ENCODE data around the gene POSTN.

DNA sequence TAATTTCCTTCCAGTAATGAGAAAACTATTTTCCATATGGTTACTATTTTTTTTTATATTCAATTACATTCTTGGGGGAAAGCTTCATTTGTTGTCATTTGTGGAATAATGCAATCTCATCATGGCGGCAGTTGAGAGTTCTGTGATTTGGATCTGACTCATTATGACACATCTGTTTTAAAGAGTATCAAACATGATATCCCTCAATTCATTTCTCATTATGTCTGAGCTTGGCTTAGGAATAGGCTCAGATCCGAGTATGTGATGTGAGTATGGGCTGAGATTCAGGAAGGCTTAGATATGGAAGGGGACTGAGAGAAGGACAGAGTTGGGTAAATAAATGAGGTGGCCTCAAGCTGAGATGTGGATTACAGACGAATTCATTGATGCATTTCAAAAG, 64.4 kb downstream of the POSTN start:
- TF ChIP-seq, protein P1, sequence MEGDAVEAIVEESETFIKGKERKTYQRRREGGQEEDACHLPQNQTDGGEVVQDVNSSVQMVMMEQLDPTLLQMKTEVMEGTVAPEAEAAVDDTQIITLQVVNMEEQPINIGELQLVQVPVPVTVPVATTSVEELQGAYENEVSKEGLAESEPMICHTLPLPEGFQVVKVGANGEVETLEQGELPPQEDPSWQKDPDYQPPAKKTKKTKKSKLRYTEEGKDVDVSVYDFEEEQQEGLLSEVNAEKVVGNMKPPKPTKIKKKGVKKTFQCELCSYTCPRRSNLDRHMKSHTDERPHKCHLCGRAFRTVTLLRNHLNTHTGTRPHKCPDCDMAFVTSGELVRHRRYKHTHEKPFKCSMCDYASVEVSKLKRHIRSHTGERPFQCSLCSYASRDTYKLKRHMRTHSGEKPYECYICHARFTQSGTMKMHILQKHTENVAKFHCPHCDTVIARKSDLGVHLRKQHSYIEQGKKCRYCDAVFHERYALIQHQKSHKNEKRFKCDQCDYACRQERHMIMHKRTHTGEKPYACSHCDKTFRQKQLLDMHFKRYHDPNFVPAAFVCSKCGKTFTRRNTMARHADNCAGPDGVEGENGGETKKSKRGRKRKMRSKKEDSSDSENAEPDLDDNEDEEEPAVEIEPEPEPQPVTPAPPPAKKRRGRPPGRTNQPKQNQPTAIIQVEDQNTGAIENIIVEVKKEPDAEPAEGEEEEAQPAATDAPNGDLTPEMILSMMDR (IDR thresholded peaks at IDR 0.05) = no peak
- no peak for TF ChIP-seq EP300 (IDR thresholded peaks at IDR 0.05; ENCODE audit: low read depth)
